PC-9 (cell line): ENCODE data around the gene TMEM165. TPM values are rescaled to one million over a fixed set of nuclear protein-coding genes. Genes with fewer than 3 reads are reported as not detected.

ENCODE experiments used
- BruUV-seq: library from RNA; stranded (reverse); fragments of 400-500 nt; replicated peaks from 2 replicates; lab custom pipeline; 2021; lab: Mats Ljungman, UMichigan
- CTCF ChIA-PET: fragments of 300-600 bp; sonication (Branson Sonifier 250); formaldehyde crosslinking; loops from one replicate; lab custom pipeline; 2022; ENCODE audit warnings: antibody characterized with exemption; lab: Charles Lee
- POLR2A ChIA-PET: fragments of 300-600 bp; sonication (Branson Sonifier 250); formaldehyde crosslinking; loops from one replicate; lab custom pipeline; 2022; ENCODE audit warnings: antibody characterized with exemption; ENCODE audit not compliant: unreplicated experiment; lab: Charles Lee
- DNase-seq, 2 experiments: peaks; one replicate each; pipeline versions ENCODE4 v3.0.0 to v3.0.0-alpha.2; 2015 to 2022; ENCODE audit warnings: mixed read lengths in 1 of 2
- H2AFZ ChIP-seq: fragments of 200-600 bp; sonication (generic); 2 replicates; pipeline ENCODE4 v1.8.1; 2017; ENCODE audit warnings: antibody characterized with exemption
- H3F3A ChIP-seq: fragments of 200-600 bp; sonication (generic); 2 replicates; pipeline ENCODE4 v1.8.1; 2017; ENCODE audit warnings: antibody characterized with exemption, mild to moderate bottlenecking, low read depth; ENCODE audit not compliant: insufficient read depth
- H3K27ac ChIP-seq: fragments of 200-600 bp; sonication (generic); 2 replicates; pipeline ENCODE4 v1.6.1; 2016; ENCODE audit warnings: mixed run types
- H3K27me3 ChIP-seq: fragments of 200-600 bp; sonication (generic); 2 replicates; pipeline ENCODE4 v1.6.1; 2016; ENCODE audit warnings: low read depth, mixed run types; ENCODE audit not compliant: insufficient read depth
- H3K36me3 ChIP-seq: fragments of 200-600 bp; sonication (generic); 2 replicates; pipeline ENCODE4 v1.6.1; 2016; ENCODE audit warnings: low read depth, mixed run types
- H3K4me1 ChIP-seq: fragments of 200-600 bp; sonication (generic); replicated peaks from 2 replicates; pipeline ENCODE4 v1.6.1; 2016; ENCODE audit warnings: mixed run types; ENCODE audit not compliant: insufficient read depth
- H3K4me2 ChIP-seq: fragments of 200-600 bp; sonication (generic); 2 replicates; pipeline ENCODE4 v1.6.1; 2017; ENCODE audit warnings: mixed run types
- H3K4me3 ChIP-seq: fragments of 200-600 bp; sonication (generic); 2 replicates; pipeline ENCODE4 v1.6.1; 2016; ENCODE audit warnings: mixed run types
- H3K79me2 ChIP-seq: fragments of 200-600 bp; sonication (generic); 2 replicates; pipeline ENCODE4 v1.6.1; 2017; ENCODE audit warnings: low read depth, mixed run types
- H3K9me2 ChIP-seq: fragments of 200-600 bp; sonication (generic); 2 replicates; pipeline ENCODE4 v1.8.1; 2017; ENCODE audit warnings: mild to moderate bottlenecking; ENCODE audit not compliant: insufficient read depth
- H3K9me3 ChIP-seq: fragments of 200-600 bp; sonication (generic); 2 replicates; pipeline ENCODE4 v1.8.1; 2016; ENCODE audit warnings: low read depth; ENCODE audit not compliant: insufficient read depth
- H4K20me1 ChIP-seq: fragments of 200-600 bp; sonication (generic); 2 replicates; pipeline ENCODE4 v1.8.1; 2017; ENCODE audit not compliant: insufficient read depth
- CTCF ChIP-seq: fragments of 200-600 bp; sonication (generic); conservative IDR thresholded peaks from 2 replicates; pipeline ENCODE4 v1.6.1; 2017; ENCODE audit warnings: mixed run types, antibody characterized with exemption, mild to moderate bottlenecking, moderate library complexity
- EZH2 ChIP-seq: fragments of 200-600 bp; sonication (generic); IDR thresholded peaks from 2 replicates; pipeline ENCODE4 v1.8.0; 2017; ENCODE audit warnings: antibody characterized with exemption, low read depth
- intact Hi-C: fragments of 100-400 bp; cut with micrococcal nuclease; formaldehyde crosslinking; loops from one replicate; pipeline ENCODE4 v1.10.0; 2022; ENCODE audit not compliant: unreplicated experiment
- total RNA-seq: library from RNA; stranded (reverse); gene quantifications from 2 replicates; pipeline ENCODE4 v1.2.3, GENCODE V29; 2021

Gene TMEM165
- total RNA-seq, 1 experiment from 2014 or later = 61.4 TPM

GRCh38 chr4:55373461-55373860 lies 22.3 kb upstream of the TMEM165 start:
- Histone ChIP-seq H4K20me1 (no peaks in the 10 kb centered on the region), H3K4me1 (peaks cover 2% of the 10 kb centered on the region), H3K27me3 (no peaks in the 10 kb centered on the region), H3K9me3 (no peaks in the 10 kb centered on the region), H3K4me3 (no peak overlapping the region), H3K4me2 (no peak overlapping the region), H3F3A (peaks cover 2% of the 10 kb centered on the region; the same call in 1 of the 2 replicates), H3K79me2 (no peaks in the 10 kb centered on the region), H3K9me2 (no peaks in the 10 kb centered on the region), H3K36me3 (no peaks in the 10 kb centered on the region), H3K27ac (no peak overlapping the region), H2AFZ (no peak overlapping the region)
- ChIA-PET CTCF (no interaction called here), POLR2A (no interaction called here)
- intact Hi-C loops = no loop called here
- no peak for DNase-seq
- no TSS peak for BruUV-seq
- TF ChIP-seq CTCF (no peak), EZH2 (no peak)

DNA sequence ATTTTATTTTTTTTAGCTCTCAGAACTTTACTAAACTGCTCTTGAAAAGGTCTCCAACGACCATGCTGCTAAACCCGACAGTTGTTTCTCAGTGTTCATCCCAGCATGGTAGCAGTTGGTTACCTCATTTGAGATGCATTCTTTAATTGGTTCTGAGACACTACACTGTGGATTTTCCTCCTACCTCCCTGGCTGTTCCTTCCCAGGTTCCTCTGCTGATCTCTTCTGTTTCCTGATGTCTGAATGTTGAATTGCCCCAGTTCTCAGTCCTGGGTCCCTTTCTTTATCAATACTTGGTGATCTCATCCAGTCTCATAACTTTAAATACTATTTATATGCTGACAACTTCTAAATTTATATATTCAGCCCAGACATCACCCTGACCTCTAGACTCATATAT lies 19.1 kb upstream of the TMEM165 start:
- Histone ChIP-seq H3K27me3 (no peaks in the 10 kb centered on the region), H4K20me1 (no peaks in the 10 kb centered on the region), H3K27ac (no peak overlapping the region), H2AFZ (no peak overlapping the region), H3K36me3 (no peaks in the 10 kb centered on the region), H3K79me2 (no peaks in the 10 kb centered on the region), H3K9me2 (no peaks in the 10 kb centered on the region), H3K4me2 (no peak overlapping the region), H3K9me3 (no peaks in the 10 kb centered on the region), H3K4me3 (no peak overlapping the region), H3F3A (peaks cover 13% of the 10 kb centered on the region; the same call in 1 of the 2 replicates), H3K4me1 (peaks cover 18% of the 10 kb centered on the region)
- intact Hi-C loops = no loop called here
- CTCF ChIA-PET = no interaction called here
- POLR2A ChIA-PET = no interaction called here
- BruUV-seq = no TSS peak
- TF ChIP-seq EZH2 (no peak), CTCF (no peak)
- no peak for DNase-seq

- H3F3A ChIP-seq = peaks cover 13% of the 10 kb centered on the region; the same call in 1 of the 2 replicates
- POLR2A ChIA-PET = interaction anchor here (0.6 to 0.9 kb wide), 3 partner anchors 17 to 514 kb away, joined by 6 to 18 read pairs (median 6); partner anchors contain the start of gene TMEM165
- no peaks in the 10 kb centered on the region for H3K27me3 ChIP-seq
- TF ChIP-seq EZH2 (no peak), CTCF (no peak)
- no peaks in the 10 kb centered on the region for H3K36me3 ChIP-seq
- peak overlapping the region; percentile 45; the same call in 1 of the 2 replicates for H3K4me3 ChIP-seq
- peak overlapping the region; percentile 71 for H2AFZ ChIP-seq
- BruUV-seq = no TSS peak
- no peaks in the 10 kb centered on the region for H3K9me3 ChIP-seq
- no peaks in the 10 kb centered on the region for H3K9me2 ChIP-seq
- no peaks in the 10 kb centered on the region for H4K20me1 ChIP-seq
- H3K27ac ChIP-seq = peak overlapping the region; percentile 85
- intact Hi-C loops = loop anchor here (2.0 kb wide), 1 partner anchor 18 kb away; no protein-coding TSS in a partner anchor
- DNase-seq = peak; percentile 61 to 92
- peaks cover 18% of the 10 kb centered on the region for H3K4me1 ChIP-seq
- no peaks in the 10 kb centered on the region for H3K79me2 ChIP-seq
- H3K4me2 ChIP-seq = peak overlapping the region; percentile 82
- CTCF ChIA-PET = no interaction called here
Measured at GRCh38 chr4:55378617-55379467, 16.9 kb upstream of the TMEM165 start.
